GM18861 (cell line): ENCODE measurements around the gene UGT1A8.

ENCODE experiments used
- ATAC-seq: cut with Tn5 transposase; IDR thresholded peaks from one replicate; pipeline ENCODE4 v1.9.1; 2021; ENCODE audit not compliant: unreplicated experiment

The UGT1A8 gene

DNA sequence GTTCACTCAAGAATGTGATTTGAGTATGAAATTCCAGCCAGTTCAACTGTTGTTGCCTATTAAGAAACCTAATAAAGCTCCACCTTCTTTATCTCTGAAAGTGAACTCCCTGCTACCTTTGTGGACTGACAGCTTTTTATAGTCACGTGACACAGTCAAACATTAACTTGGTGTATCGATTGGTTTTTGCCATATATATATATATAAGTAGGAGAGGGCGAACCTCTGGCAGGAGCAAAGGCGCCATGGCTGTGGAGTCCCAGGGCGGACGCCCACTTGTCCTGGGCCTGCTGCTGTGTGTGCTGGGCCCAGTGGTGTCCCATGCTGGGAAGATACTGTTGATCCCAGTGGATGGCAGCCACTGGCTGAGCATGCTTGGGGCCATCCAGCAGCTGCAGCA, 142.6 kb downstream of the UGT1A8 start, which contains the start of gene UGT1A1:
TSS of gene UGT1A1 (plus strand) at position 228 of the 400 bp plus-strand sequence. CDS start at position 246, 18 bp downstream.
- no peak for ATAC-seq

DNA sequence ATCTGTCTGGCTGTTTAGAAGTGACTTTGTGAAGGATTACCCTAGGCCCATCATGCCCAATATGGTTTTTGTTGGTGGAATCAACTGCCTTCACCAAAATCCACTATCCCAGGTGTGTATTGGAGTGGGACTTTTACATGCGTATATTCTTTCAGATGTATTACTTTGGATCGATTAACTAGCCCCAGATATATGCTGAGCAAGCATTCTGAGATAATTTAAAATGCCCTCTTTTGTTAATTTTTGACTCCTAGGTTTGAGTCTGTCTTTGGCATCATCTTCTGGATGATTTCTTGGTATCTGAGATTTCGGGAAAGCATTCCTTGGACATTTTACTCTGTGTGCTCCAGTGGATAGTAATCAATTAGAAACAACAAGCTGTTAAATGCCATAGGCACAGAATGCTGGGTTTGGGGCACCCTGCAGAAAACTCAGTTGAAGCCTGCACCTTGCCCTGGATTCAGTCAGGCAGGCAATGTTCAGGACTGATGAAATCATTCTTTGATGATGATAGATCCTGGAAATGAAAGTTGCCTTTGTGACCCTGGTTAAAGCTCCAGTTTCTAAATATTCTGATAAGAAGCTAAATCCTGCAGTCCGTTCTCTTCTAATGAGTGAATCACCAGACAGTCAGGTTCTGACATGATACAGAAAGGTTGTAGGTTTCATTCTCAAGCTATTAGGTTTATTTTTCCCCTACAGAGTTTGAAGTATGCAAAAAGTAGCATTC, 143.8 kb downstream of the UGT1A8 start:
- ATAC-seq: no peak

DNA sequence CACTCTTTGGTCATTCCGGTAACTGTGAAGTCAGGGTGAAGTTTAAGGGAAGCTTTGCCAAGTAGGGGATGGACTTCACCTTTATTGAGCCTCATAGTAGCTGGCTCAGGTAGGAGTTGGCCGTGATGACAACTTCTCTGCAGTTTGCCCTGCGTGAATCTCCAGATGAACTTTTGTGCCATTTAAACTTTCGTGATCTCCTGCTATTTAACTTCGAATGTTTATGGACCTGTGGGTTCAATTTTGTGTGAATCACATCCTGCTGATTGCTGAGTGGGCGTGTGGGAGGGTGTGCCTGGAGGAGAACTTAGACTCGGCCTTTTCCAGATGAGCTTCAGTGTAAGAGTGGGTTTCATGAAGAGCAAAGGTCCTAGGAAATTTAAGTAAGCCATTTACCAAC, 146.8 kb downstream of the UGT1A8 start:
- ATAC-seq: no peak

DNA sequence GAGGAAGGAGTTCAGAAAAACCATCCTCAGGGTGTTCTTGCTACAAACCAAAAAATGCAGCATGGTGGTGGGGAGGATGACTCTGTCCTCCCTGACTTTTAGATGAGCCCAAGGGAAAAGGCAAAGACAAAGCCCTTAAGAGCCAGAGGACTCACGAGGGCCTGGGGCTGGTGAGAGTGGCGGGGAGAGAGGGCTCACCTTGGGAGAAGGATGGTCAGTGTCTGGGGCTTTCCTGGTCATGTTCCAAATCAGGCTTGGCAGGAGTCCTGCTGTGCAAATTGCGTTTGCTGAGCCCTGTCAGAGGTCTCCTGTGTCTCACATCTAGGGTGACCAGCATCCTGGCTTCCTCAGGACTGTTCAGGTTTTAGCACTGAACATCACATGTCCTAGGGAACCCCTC, 147.3 kb downstream of the UGT1A8 start:
- ATAC-seq: no peak

DNA sequence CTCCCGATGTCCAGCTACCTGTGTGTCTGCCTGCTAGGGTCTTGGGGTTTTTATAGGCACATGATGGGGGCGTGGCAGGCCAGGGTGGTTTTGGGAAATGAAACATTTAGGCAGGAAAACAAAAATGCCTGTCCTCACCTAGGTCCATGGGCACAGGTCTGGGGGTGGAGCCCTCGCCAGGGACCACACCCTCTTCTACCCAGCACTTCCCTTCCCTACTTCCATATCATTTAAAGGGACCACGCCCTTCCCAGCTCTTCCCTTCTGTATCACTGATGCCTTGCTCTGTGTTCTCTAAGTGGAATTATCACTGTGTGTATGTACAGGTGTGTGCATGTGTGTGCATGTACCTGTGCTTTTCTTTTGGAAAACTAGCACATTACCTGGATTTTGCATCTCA, 149.0 kb downstream of the UGT1A8 start:
- ATAC-seq: no peak

DNA sequence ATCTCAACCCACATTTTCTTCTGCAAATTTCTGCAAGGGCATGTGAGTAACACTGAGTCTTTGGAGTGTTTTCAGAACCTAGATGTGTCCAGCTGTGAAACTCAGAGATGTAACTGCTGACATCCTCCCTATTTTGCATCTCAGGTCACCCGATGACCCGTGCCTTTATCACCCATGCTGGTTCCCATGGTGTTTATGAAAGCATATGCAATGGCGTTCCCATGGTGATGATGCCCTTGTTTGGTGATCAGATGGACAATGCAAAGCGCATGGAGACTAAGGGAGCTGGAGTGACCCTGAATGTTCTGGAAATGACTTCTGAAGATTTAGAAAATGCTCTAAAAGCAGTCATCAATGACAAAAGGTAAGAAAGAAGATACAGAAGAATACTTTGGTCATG, 150.6 kb downstream of the UGT1A8 start:
- ATAC-seq: no peak

DNA sequence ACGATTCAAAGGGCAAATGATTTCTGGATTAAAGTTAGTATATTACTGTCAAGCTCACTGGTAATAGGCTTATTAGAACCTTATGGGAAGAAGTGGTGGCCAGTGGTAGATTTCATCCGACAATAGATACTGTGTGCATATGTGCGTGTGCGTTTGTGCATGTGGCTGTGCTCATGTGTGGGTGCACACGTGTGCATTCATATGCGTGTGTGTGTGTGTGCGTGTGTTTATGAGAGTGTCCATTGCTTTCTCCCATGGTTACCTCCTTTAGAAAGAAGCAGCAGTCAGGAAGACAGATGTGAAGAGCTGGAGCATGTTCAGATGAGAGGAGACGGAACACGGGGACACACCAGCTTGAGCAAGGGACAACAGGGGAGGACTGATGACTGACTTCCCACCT, 151.8 kb downstream of the UGT1A8 start:
- ATAC-seq: no peak

DNA sequence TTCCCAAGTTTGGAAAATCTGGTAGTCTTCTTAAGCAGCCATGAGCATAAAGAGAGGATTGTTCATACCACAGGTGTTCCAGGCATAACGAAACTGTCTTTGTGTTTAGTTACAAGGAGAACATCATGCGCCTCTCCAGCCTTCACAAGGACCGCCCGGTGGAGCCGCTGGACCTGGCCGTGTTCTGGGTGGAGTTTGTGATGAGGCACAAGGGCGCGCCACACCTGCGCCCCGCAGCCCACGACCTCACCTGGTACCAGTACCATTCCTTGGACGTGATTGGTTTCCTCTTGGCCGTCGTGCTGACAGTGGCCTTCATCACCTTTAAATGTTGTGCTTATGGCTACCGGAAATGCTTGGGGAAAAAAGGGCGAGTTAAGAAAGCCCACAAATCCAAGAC, 154.7 kb downstream of the UGT1A8 start:
- ATAC-seq: no peak

DNA sequence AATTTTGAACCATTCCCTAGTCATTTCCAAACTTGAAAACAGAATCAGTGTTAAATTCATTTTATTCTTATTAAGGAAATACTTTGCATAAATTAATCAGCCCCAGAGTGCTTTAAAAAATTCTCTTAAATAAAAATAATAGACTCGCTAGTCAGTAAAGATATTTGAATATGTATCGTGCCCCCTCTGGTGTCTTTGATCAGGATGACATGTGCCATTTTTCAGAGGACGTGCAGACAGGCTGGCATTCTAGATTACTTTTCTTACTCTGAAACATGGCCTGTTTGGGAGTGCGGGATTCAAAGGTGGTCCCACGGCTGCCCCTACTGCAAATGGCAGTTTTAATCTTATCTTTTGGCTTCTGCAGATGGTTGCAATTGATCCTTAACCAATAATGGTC, 155.2 kb downstream of the UGT1A8 start:
- ATAC-seq: no peak

DNA sequence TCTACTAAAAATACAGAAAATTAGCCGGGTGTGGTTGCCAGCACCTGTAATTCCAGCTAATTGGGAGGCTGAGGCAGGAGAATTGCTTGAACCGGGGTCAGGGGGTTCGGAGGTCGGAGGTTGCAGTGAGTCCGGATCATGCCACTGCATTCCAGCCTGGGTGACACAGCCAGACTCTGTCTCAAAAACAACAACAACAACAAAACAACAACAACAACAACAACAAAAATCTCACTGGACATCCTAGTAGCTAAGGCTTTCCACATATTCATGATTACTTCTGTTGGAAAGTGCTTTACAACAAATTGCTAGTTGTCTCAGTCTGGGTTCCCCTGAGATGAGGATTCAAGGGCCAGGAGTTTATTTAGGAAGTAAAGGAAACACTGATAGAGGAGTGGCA, 156.4 kb downstream of the UGT1A8 start:
- no peak for ATAC-seq

DNA sequence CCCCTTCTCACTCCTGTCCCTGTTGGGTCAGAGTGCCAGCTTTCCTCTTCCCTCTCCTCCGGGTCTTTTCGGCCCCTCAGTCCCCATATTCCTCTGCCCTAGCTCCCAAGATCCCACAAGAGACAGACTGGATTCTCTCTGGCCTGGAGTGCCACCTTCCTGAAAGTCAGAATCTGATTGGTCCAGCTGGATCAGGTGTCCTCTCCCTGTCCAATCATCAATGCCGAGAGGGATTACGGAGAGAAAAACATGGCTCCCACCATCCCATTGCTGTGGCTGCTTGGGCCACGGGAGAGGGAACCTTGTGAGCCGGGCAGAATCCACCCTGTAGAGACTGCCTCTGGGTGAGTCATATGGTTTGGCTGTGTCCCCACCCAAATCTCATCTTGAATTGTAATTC, 158.0 kb downstream of the UGT1A8 start:
- no peak for ATAC-seq

DNA sequence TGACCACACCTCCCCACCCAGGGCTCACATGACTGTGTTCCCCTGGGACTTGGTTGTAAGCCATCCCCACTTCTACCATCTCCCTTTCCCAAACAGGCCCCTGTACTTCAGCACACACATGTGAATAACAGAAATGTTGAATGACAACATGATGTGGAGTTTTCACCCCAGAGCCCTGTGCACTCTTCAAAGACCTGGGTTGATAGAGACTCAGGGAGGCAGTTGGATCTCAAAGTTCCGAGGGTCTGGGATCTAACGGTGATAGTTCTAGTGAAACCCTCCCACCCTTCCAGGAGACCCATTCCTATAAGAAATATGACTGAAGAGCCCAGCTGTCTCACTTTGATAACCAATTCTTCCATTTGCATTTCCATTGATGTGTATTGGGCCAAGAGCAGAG, 160.6 kb downstream of the UGT1A8 start, which contains the start of gene MROH2A:
TSS of gene MROH2A (plus strand) at position 301 of the 400 bp plus-strand sequence. CDS start 1,029 bp downstream, outside the sequence.
- no peak for ATAC-seq

DNA sequence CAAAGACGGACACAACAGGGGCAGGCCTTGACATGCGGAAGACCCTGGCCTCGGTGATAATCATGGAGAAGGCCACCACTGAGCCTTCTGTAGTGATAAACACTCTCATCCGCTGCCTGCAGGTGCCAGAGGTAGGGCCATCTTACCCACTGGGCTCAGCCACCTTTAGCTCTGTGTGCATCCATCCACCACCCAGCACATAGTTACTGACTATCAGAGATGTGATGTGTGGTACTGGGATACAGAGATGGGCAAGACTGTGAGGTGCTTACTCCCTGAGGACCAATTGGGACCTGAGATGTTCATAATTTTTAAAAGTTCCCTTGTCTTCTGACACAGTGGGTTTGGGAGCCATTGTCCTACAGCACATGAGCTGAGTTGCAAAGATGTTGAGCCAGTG, 162.3 kb downstream of the UGT1A8 start:
- ATAC-seq: no peak

DNA sequence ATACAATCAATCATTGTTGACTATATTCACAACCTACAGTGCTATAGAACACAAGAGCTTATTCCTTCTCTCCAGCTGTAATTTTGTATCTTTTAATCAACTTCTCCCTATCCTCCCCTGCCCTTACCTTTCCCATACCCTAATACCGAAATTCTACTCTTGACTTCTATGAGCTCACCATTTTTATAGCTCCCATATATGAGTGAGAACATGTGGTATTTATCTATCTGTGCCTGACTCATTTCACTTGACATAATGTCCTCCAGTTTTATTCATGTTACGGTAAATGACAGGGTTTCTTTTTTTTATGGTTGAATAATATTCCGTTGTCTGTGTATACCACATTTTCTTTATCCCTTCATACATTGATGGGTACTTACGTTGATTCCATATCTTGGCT, 163.3 kb downstream of the UGT1A8 start:
- ATAC-seq: no peak

DNA sequence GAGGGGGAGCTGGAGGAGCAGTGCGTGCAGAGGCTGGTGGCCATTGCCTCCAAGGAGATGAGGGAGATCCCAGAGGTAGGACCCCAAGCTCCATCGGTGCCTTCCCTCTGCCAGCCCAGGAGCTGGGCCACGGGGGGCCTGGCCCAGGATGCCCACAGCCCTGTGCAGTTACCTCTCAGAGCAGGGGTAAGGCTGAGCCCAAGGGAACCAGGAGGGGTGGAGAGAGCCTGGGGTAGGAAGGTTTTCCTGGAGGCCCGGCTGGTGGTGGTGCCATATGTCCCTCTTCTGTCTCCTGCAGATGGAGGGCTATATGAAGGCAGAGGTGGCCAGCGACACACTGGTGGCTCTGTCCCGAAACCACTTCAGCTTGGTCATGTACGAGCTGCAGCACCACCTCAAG, 172.1 kb downstream of the UGT1A8 start:
- no peak for ATAC-seq

DNA sequence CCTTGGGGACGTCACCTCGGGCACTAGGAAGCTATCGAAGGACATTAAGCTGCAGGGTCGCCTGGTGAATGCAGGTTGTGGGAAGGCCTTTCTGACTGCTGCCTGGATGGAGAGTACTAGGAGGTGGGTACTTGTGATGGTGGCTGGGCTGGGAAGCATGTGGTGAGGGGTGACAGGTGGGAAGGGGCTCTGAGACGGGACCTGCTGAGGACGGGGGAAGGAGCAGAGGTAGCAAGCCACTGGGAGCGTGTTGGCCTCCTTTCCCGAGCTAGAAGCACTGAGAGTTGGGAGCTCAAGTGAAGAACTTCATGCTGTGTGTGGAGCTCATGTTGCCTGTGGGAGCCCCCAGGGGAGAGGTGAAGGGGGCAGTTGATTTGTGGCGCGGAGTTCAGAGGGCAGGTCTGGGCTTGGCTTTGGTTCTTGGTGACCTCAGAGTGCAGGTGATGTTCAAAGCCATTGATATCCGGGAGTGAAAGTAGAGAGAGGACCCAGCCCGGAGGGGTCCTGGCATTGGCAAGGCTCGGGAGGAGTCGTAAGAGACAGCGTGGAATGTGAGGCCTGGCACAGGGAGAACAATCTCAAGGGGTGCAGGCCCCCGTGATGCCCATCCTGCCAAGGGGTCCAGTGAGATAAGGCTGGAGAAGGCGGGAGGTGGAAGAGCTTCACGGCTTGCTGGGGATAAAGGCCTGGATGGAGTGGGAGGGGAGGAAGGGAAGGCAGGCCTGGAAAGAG, 173.9 kb downstream of the UGT1A8 start:
- no peak for ATAC-seq

DNA sequence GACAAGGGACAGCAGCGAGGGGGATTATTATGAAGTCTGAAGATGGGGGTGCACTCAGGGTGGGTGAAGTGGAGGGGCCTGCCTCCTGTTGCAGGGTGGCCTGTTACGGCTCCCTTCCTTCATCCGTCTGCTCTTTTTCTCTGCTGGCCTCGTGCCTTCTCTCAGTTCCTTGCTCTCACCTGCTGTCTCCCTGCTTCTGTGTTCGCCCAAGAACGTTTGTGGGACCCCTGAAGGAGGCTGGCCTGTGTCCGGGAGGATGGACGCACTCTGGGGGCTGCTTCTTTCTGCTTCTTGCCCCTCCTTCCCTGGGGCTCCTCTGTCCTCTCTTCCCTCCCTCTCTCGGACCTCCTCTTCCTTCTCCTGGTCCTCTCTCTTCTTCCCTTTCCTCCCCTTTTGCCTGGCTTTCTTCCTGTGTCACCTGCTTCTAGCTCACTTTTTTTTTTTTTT, 174.5 kb downstream of the UGT1A8 start:
- no peak for ATAC-seq

DNA sequence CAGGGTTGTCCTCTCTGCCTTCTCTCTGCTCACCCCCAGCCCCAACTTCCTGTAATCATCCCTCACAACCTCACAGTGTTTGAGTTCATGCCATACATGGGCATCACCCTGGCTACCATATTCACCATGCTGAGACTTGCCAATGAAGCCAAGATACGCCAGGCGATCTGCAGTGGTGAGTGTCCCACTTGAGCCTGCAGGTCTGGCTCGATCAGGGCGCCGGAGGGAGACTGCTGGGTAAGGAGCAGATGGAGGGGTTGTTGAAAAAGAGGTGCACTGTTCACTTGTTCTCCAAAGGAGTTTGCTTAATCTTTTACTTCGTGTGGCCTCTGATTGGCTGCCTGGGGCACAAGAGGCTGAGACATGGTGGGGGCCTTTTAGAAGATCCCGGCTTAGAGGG, 175.3 kb downstream of the UGT1A8 start:
- ATAC-seq: no peak

DNA sequence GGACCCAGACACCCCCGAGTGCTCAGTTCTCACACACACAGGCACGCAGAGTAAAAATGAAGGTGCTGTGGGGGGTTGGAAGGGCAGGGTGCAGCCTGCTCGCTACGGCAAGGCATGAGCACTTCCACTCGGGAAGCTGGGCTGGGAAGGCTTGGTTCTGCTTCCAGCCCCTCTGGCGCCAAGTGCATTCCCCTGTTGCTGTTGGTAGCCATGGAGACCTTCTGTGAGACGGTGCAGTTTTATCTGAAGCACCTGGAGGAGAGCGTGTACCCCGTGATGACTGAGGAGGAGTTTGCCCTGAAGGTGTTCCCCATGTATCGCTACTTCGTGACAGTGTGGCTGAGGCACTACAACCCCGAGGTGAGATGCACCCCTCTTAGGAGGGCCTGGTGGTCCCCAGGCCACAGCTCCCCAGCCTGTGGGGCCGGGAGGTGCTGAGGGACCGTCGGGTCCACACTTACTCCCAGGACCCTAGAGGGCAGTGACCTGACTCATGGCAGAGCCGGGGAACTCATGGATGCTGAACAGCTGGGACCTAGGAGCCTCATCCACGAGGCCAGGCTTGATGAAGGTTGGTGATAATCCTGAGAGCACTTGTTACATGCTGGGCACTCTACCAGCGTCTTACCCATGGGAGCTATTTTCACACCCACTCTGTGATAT, 176.2 kb downstream of the UGT1A8 start:
- ATAC-seq: no peak

DNA sequence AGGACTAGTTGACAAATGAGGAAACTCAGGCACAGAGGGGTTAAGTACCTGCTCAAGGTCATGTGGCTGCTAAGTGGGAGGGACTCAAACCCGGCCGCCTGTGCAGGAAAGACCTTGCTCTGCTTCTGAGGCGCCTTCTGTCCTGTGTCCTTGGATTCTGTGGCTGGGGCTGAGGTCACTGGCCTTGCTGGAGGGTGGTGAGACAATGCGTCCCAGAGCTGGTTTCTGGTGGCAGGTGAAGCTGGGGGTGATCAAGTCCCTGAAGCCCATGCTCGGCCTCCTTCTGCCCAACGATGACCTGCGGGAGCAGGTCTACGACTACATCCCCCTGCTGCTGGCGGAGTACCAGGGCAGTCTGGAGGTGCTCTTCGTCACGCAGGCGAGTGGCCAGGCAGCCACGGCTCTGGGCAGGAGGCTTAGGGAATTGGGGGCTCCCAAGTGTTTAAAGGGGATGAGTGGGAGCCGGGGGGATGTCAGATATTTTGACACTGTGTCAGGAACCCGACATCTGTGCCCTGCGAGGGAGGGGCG, 176.8 kb downstream of the UGT1A8 start:
- no peak for ATAC-seq

DNA sequence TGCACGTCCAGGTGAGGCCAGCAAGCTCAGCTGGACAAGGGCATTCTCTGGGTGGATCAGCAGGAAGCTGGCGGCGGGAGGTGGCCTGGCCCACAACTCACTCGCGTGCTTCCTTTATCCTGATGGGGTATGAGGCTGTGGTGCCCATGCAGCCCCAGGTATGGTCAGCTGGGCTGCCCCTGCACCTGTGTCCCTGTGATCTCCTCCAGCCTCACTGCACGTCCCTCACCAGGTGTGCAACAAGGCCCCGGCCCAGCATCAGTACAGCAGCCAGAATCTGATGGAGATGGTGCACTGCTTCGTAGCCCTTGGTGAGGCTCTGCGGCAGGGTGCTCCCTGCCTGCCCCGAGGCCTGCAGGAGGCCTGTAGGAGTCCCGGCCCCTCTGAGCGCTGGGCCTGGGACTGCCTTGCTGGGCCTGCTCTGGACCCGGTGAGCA, 178.3 kb downstream of the UGT1A8 start:
- ATAC-seq: no peak

DNA sequence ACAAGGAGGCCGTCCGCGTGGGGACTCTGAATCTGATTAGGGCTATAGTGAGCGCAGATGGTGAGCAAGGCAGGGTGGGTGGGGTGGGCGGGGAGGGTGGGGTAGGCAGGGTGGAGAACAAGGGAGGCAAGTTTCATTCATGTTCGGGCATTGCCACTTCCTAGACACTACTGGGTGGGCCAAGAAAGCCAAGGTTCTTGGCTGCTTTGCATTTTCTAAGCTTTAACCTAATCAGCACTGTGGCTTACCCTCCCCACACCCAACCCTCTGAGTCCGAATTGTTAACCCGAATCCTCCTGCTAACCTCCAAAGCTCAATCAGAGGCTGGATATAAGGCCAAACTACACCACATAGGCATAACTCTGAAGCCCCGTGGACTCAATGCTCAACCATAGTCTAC, 178.8 kb downstream of the UGT1A8 start:
- ATAC-seq: no peak
